ENCODE data around the gene ZC3H10. TPM values are rescaled to one million over a fixed set of nuclear protein-coding genes. Genes with fewer than 3 reads are reported as not detected.

ZC3H10 gene
- total and polyA plus RNA-seq, 2 of the 13 experiments (the other 11 are each of a cell fraction or from before 2014, with no cell fraction given): 0.70 to 2.3 TPM

DNA sequence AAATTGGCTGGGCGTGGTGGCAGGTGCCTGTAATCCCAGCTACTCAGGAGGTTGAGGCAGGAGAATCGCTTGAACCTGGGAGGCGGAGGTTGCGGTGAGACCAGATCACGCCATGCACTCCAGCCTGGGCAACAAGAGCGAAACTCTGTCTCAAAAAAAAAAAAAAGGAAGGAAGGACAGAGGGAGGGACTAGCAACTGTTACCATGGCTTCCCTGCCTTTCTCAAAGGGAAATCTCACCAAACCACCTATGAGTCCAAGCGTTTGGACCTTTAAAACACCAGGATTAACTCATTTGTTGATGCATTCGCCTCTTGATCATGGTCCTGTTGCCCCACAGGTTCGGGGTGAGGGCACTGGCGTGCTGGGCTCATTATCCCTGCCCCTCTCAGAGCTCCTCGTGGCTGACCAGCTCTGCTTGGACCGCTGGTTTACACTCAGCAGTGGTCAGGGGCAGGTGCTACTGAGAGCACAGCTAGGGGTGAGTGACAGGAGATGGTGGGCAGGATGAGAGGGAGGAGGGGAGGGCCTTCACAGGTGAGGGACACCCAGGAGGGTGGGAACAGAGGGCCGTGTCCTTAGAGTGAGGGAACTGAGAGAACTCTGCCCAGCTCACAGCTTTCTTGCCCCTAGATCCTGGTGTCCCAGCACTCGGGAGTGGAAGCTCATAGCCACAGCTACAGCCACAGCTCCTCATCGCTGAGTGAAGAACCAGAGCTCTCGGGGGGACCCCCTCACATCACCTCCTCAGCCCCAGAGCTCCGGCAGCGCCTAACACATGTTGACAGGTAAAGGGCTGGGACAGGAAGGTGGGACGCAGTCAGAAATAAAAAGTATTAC, 24.1 kb downstream of the ZC3H10 start (continued):
- TF ChIP-seq ARID4A (CRISPR knock-in tag; IDR thresholded peaks at IDR 0.05; ENCODE audit: borderline replicate concordance) (no peak), NR2C2 (CRISPR knock-in tag; IDR thresholded peaks at IDR 0.05; ENCODE audit: borderline replicate concordance) (no peak), TBL1XR1 (IDR thresholded peaks at IDR 0.05; ENCODE audit: borderline replicate concordance, low read length, partially characterized antibody) (no peak), SALL1 (CRISPR knock-in tag; IDR thresholded peaks at IDR 0.05) (no peak), PHF20 (CRISPR knock-in tag; IDR thresholded peaks at IDR 0.05) (no peak), ZIK1 (CRISPR knock-in tag; IDR thresholded peaks at IDR 0.05; ENCODE audit: borderline replicate concordance, low read depth) (no peak), ZNF33A (CRISPR knock-in tag; IDR thresholded peaks at IDR 0.05; ENCODE audit: borderline replicate concordance) (no peak)

- ChIA-PET CTCF (ENCODE audit: low intra/inter-chr PET ratio, low total read pairs) (no interaction called here), POLR2A (interaction anchor here (2.6 kb wide), 1 partner anchor 15 kb away, joined by 14 read pairs; the partner anchor contains the start of gene ESYT1)
- FAIRE-seq (no peak), ATAC-seq (no peak), DNase-seq (ENCODE audit: low spot score) (no peak)
- Histone ChIP-seq H3K9ac (ENCODE audit: insufficient read depth, low read depth, low read length) (no peak overlapping the region), H3K4me3 (replicated peaks in 1 of 3; ENCODE audit: insufficient read depth in 1 of 3, low read depth in 2 of 3, low read length in 3 of 3) (no peak overlapping the region), H4K20me1 (ENCODE audit: insufficient read depth, low read length) (no peaks in the 10 kb centered on the region), H3K9me3 (ENCODE audit: low read length) (no peaks in the 10 kb centered on the region), H3K4me2 (ENCODE audit: low read depth, low read length) (no peak overlapping the region), H3K79me2 (ENCODE audit: insufficient read depth, low read length) (no peaks in the 10 kb centered on the region), H3K4me1 (ENCODE audit: insufficient read depth, low read length) (no peaks in the 10 kb centered on the region), H2AFZ (ENCODE audit: low read length) (no peak overlapping the region), H3K27me3 (ENCODE audit: control insufficient read depth in 1 of 2, insufficient read depth in 2 of 2, low read length in 2 of 2) (no peaks in the 10 kb centered on the region), H3K27ac (ENCODE audit: extremely low read length, insufficient read depth, low read length) (no peak overlapping the region), H3K36me3 (replicated peaks in 1 of 2; ENCODE audit: control insufficient read depth in 1 of 2, insufficient read depth in 2 of 2, low read length in 2 of 2) (peaks cover 15 to 61% of the 10 kb centered on the region in 2 experiments)
- no TSS peak for BruUV-seq (replicated peaks)
- TF ChIP-seq TMF1 (CRISPR knock-in tag; IDR thresholded peaks at IDR 0.05; ENCODE audit: low read depth) (no peak), KLF11 (CRISPR knock-in tag; IDR thresholded peaks at IDR 0.05) (no peak), ZBTB37 (CRISPR knock-in tag; IDR thresholded peaks at IDR 0.05) (no peak)
- intact Hi-C loops (cut with micrococcal nuclease; ENCODE audit: unreplicated experiment) (no loop called here), in situ Hi-C loops (cut with HindIII; ENCODE audit: extremely low pct_ligation_motif_present, low pct_unique_long_range_greater_than_20kb) (no loop called here)
- 96% methylated on average over 4 of the region's 4 CpGs for WGBS (ENCODE audit: low lambda C conversion rate)
Observed at GRCh38 chr12:56143217-56143616, 25.2 kb downstream of the ZC3H10 start.

Data from HepG2 (cell line).